ENCODE data around the gene ITPKC.

DNA sequence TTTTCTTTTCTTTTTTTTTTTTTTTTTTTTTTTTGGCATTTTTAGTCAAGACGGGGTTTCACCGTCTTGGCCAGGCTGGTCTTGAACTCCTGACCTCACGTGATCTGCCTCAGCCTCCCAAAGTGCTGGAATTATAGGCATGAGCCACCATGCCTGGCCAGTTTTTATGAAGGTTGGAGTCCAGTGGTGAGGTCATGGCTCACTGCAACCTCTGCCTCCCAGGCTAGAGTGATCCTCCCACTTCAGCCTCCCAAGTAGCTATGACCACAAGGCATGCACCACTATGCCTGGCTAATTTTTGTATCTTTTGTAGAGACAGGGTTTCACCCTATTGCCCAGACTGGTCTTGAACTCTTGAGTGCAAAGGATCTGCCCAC is 38.3 kb downstream of the ITPKC start:
- TF ChIP-seq, protein P1, sequence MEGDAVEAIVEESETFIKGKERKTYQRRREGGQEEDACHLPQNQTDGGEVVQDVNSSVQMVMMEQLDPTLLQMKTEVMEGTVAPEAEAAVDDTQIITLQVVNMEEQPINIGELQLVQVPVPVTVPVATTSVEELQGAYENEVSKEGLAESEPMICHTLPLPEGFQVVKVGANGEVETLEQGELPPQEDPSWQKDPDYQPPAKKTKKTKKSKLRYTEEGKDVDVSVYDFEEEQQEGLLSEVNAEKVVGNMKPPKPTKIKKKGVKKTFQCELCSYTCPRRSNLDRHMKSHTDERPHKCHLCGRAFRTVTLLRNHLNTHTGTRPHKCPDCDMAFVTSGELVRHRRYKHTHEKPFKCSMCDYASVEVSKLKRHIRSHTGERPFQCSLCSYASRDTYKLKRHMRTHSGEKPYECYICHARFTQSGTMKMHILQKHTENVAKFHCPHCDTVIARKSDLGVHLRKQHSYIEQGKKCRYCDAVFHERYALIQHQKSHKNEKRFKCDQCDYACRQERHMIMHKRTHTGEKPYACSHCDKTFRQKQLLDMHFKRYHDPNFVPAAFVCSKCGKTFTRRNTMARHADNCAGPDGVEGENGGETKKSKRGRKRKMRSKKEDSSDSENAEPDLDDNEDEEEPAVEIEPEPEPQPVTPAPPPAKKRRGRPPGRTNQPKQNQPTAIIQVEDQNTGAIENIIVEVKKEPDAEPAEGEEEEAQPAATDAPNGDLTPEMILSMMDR (IDR thresholded peaks at IDR 0.05 in 2 of 3, conservative IDR thresholded peaks at IDR 0.05 in 1 of 3; ENCODE audit: borderline replicate concordance in 1 of 3, insufficient read depth in 1 of 3, low read depth in 2 of 3, low read length in 2 of 3), result no peak
- TF ChIP-seq POLR2A (IDR thresholded peaks at IDR 0.05; ENCODE audit: borderline replicate concordance, extremely low read depth, insufficient read depth, insufficient read length) (no peak), POLR2AphosphoS5 (IDR thresholded peaks at IDR 0.05; ENCODE audit: low read depth, low read length) (no peak), EGR1 (IDR thresholded peaks at IDR 0.05; ENCODE audit: low read depth) (no peak)
- TF ChIP-seq, protein P2, sequence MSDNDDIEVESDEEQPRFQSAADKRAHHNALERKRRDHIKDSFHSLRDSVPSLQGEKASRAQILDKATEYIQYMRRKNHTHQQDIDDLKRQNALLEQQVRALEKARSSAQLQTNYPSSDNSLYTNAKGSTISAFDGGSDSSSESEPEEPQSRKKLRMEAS (IDR thresholded peaks at IDR 0.05), result no peak
